Neural progenitor cell (in vitro differentiated cells): ENCODE measurements around the gene ANO2. TPM values are rescaled to one million over a fixed set of nuclear protein-coding genes. Genes with fewer than 3 reads are reported as not detected.

Experiments used
- DNase-seq: peaks from one replicate; pipeline ENCODE4 v3.0.0-alpha.2; 2016; ENCODE audit warnings: low spot score
- H2AFZ ChIP-seq: fragments of 200-600 bp; sonication (generic); replicated peaks from 2 replicates; pipeline ENCODE4 v1.6.1; 2016; ENCODE audit warnings: antibody characterized with exemption
- H3F3A ChIP-seq: fragments of 200-600 bp; sonication (generic); 2 replicates; pipeline ENCODE4 v1.6.1; 2016; ENCODE audit warnings: antibody characterized with exemption, low read depth
- H3K27ac ChIP-seq: fragments of 200-600 bp; sonication (generic); 2 replicates; pipeline ENCODE4 v1.5.1; 2016; ENCODE audit warnings: mild to moderate bottlenecking
- H3K27me3 ChIP-seq: fragments of 200-600 bp; sonication (generic); 2 replicates; pipeline ENCODE4 v1.6.1; 2016; ENCODE audit warnings: mild to moderate bottlenecking, moderate library complexity
- H3K36me3 ChIP-seq: fragments of 200-600 bp; sonication (generic); 2 replicates; pipeline ENCODE4 v1.5.1; 2016
- H3K4me1 ChIP-seq: fragments of 200-600 bp; sonication (generic); 2 replicates; pipeline ENCODE4 v1.6.1; 2016; ENCODE audit warnings: mixed run types
- H3K4me2 ChIP-seq: fragments of 200-600 bp; sonication (generic); 2 replicates; pipeline ENCODE4 v1.6.1; 2016
- H3K4me3 ChIP-seq: fragments of 200-600 bp; sonication (generic); 2 replicates; pipeline ENCODE4 v1.5.1; 2016
- H3K79me2 ChIP-seq: fragments of 200-600 bp; sonication (generic); 2 replicates; pipeline ENCODE4 v1.6.1; 2016; ENCODE audit warnings: low read depth
- H3K9ac ChIP-seq: fragments of 200-600 bp; sonication (generic); 2 replicates; pipeline ENCODE4 v1.6.1; 2016
- H3K9me3 ChIP-seq: fragments of 200-600 bp; sonication (generic); 2 replicates; pipeline ENCODE4 v1.5.1; 2016; ENCODE audit warnings: low read depth
- H4K20me1 ChIP-seq: fragments of 200-600 bp; sonication (generic); 2 replicates; pipeline ENCODE4 v1.6.1; 2016; ENCODE audit warnings: low read depth
- H3K27ac Mint-ChIP-seq: 3 replicates; pipeline ENCODE4 v1.8.0; 2021; ENCODE audit warnings: mixed read lengths
- H3K27me3 Mint-ChIP-seq: 2 replicates; pipeline ENCODE4 v1.8.0; 2022; ENCODE audit warnings: low read depth, mild to moderate bottlenecking, inconsistent platforms, moderate library complexity, mixed read lengths; ENCODE audit not compliant: insufficient read depth
- H3K36me3 Mint-ChIP-seq: 3 replicates; pipeline ENCODE4 v1.8.0; 2021; ENCODE audit warnings: mixed read lengths
- H3K4me1 Mint-ChIP-seq: 3 replicates; pipeline ENCODE4 v1.8.0; 2021; ENCODE audit warnings: mixed read lengths
- H3K4me3 Mint-ChIP-seq: 3 replicates; pipeline ENCODE4 v1.8.0; 2021; ENCODE audit warnings: mild to moderate bottlenecking, moderate library complexity, mixed read lengths
- H3K9me3 Mint-ChIP-seq: 3 replicates; pipeline ENCODE4 v1.8.0; 2020; ENCODE audit warnings: mixed read lengths
- CTCF ChIP-seq: fragments of 200-600 bp; sonication (generic); IDR thresholded peaks from 2 replicates; pipeline ENCODE4 v1.5.1; 2017; ENCODE audit warnings: antibody characterized with exemption, mild to moderate bottlenecking
- EZH2 ChIP-seq: fragments of 200-600 bp; sonication (generic); IDR thresholded peaks from 2 replicates; pipeline ENCODE4 v1.6.1; 2017; ENCODE audit warnings: antibody characterized with exemption, mild to moderate bottlenecking, moderate library complexity
- EZH2phosphoT487 ChIP-seq: fragments of 200-600 bp; sonication (generic); IDR thresholded peaks from 2 replicates; pipeline ENCODE4 v1.6.1; 2017; ENCODE audit warnings: antibody characterized with exemption
- total RNA-seq: library from RNA; depleted of rRNA; stranded (reverse); fragments of >200 nt; gene quantifications from 2 replicates; pipeline ENCODE4 v1.2.3, GENCODE V29; 2015; ENCODE audit warnings: low replicate concordance

The ANO2 gene
- total RNA-seq, 1 donor from 2014 or later = 4.8 TPM

DNA sequence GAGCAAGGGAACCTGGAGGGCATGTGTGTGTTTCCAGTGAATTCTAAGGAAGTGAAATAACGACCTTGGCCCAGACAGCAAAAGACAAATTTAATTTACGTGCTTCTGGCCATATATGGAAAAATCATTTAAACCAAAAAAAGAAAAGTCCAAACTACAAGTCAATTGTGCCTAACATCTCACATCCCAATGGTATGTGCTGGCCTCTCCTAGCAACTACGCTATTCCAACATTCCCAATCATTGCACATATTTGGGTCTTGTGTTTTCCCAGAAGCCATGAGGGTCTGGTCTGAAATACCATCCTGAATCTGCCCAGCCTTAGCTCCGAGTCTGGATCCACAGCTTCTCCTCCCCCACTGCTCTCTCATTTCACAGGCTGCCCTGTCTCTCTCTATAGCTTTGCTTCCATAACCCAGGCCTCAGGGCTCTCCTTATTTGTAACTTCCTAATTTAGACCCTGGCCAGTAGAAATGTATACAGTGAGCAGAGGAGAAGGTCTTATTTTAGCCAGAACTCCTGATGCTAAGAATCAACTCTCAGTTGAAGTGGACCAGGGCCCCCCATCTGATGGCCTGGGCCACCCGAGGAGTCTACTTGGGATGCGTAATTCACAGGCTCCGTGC lies 224.6 kb downstream of the ANO2 start:
- TF ChIP-seq EZH2 (no peak), EZH2phosphoT487 (no peak), CTCF (no peak)
- Mint-ChIP-seq H3K4me3 (no peak overlapping the region), H3K27me3 (peaks cover 5% of the 10 kb centered on the region), H3K4me1 (peaks cover 49% of the 10 kb centered on the region), H3K27ac (peak overlapping the region; percentile 88), H3K9me3 (no peaks in the 10 kb centered on the region), H3K36me3 (no peaks in the 10 kb centered on the region)
- Histone ChIP-seq H2AFZ (no peak overlapping the region), H3K27ac (no peak overlapping the region), H4K20me1 (no peaks in the 10 kb centered on the region), H3K9ac (no peak overlapping the region), H3K4me2 (no peak overlapping the region), H3K4me1 (peaks cover 15% of the 10 kb centered on the region), H3K4me3 (no peak overlapping the region), H3F3A (no peaks in the 10 kb centered on the region), H3K36me3 (no peaks in the 10 kb centered on the region), H3K79me2 (no peaks in the 10 kb centered on the region), H3K9me3 (no peaks in the 10 kb centered on the region), H3K27me3 (no peaks in the 10 kb centered on the region)
- DNase-seq = no peak

DNA sequence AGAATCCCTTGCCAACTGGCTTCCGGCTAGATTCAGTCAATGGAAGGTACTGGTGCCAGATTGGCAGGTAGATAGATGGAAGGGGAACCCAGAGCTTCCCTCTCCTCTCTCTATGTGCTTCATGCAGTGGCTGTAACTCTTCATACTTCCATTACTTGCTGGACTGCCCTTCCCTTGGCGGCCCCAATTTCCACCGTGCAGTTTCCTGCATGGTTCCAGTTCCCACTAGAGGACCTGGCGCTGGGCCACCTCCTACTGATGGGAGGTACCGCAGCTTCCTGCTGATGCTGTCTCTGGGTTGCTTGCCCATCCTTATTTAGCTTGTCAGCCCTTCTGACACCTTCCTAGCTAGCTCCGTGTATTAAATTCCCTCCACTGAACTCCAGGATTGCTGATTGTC lies 226.4 kb downstream of the ANO2 start:
- no peaks in the 10 kb centered on the region for H3K79me2 ChIP-seq
- Mint-ChIP-seq H3K36me3 (no peaks in the 10 kb centered on the region), H3K27ac (no peak overlapping the region), H3K4me3 (no peak overlapping the region), H3K9me3 (no peaks in the 10 kb centered on the region), H3K27me3 (peaks cover 7% of the 10 kb centered on the region), H3K4me1 (peaks cover 42% of the 10 kb centered on the region)
- H3K9ac ChIP-seq = no peak overlapping the region
- no peak for DNase-seq
- no peaks in the 10 kb centered on the region for H4K20me1 ChIP-seq
- TF ChIP-seq EZH2 (no peak), EZH2phosphoT487 (no peak), CTCF (no peak)
- no peaks in the 10 kb centered on the region for H3K36me3 ChIP-seq
- H3K9me3 ChIP-seq = no peaks in the 10 kb centered on the region
- peaks cover 10% of the 10 kb centered on the region for H3K4me1 ChIP-seq
- H3K27ac ChIP-seq = no peak overlapping the region
- no peaks in the 10 kb centered on the region for H3K27me3 ChIP-seq
- no peaks in the 10 kb centered on the region for H3F3A ChIP-seq
- no peak overlapping the region for H2AFZ ChIP-seq
- H3K4me2 ChIP-seq = no peak overlapping the region
- no peak overlapping the region for H3K4me3 ChIP-seq

GRCh38 chr12:5718073-5718472 lies 227.0 kb downstream of the ANO2 start:
- Histone ChIP-seq H3K27me3 (no peaks in the 10 kb centered on the region), H3F3A (no peaks in the 10 kb centered on the region), H3K27ac (no peak overlapping the region), H3K4me3 (no peak overlapping the region), H3K4me2 (no peak overlapping the region), H3K79me2 (no peaks in the 10 kb centered on the region), H3K36me3 (no peaks in the 10 kb centered on the region), H3K9ac (no peak overlapping the region), H2AFZ (no peak overlapping the region), H4K20me1 (no peaks in the 10 kb centered on the region), H3K9me3 (no peaks in the 10 kb centered on the region), H3K4me1 (peaks cover 9% of the 10 kb centered on the region)
- DNase-seq = no peak
- Mint-ChIP-seq H3K36me3 (no peaks in the 10 kb centered on the region), H3K4me3 (no peak overlapping the region), H3K4me1 (peaks cover 42% of the 10 kb centered on the region), H3K27me3 (peaks cover 8% of the 10 kb centered on the region), H3K27ac (no peak overlapping the region), H3K9me3 (no peaks in the 10 kb centered on the region)
- TF ChIP-seq EZH2 (no peak), CTCF (no peak), EZH2phosphoT487 (no peak)
